Endothelial cell of umbilical vein (primary cell): ENCODE data around the gene TCERG1L. TPM values are rescaled to one million over a fixed set of nuclear protein-coding genes. Genes with fewer than 3 reads are reported as not detected.

ENCODE experiments used
- BruUV-seq: library from RNA; stranded (reverse); fragments of 400-500 nt; replicated peaks from 2 replicates; lab custom pipeline; 2021; lab: Mats Ljungman, UMichigan
- CTCF ChIA-PET: fragments of 300-600, 350-600 bp; sonication (Branson Sonifier 250); formaldehyde crosslinking; loops from one replicate; lab custom pipeline; 2021; ENCODE audit warnings: antibody characterized with exemption, inconsistent platforms; lab: Charles Lee
- POLR2A ChIA-PET: fragments of 300-600, 350-600 bp; sonication (Branson Sonifier 250); formaldehyde crosslinking; loops from one replicate; lab custom pipeline; 2021; ENCODE audit warnings: antibody characterized with exemption, inconsistent platforms; lab: Charles Lee
- DNase-seq: peaks from one replicate; pipeline ENCODE4 v3.0.0-alpha.2; 2011; ENCODE audit warnings: low read depth, low spot score
- FAIRE-seq: peaks from 2 replicates; lab custom pipeline; 2011; peaks lifted over from hg19 to GRCh38; lab: Jason Lieb, UNC
- H2AFZ ChIP-seq: 2 replicates; pipeline ENCODE4 v1.6.0; 2012; ENCODE audit warnings: low read depth, low read length, control low read depth, inconsistent platforms
- H3K27ac ChIP-seq: 2 replicates; pipeline ENCODE4 v1.5.1; 2011; ENCODE audit warnings: low read depth, mild to moderate bottlenecking, control low read depth, low read length, moderate library complexity; ENCODE audit not compliant: insufficient read depth
- H3K27me3 ChIP-seq, 2 experiments: 2 replicates each; pipeline versions ENCODE4 v1.6.0 to v1.6.1; 2011; ENCODE audit warnings: low read length in 2 of 2, mixed read lengths in 1 of 2; ENCODE audit not compliant: control insufficient read depth in 2 of 2, insufficient read depth in 2 of 2
- H3K36me3 ChIP-seq, 2 experiments: 2 replicates in 1 of 2; 3 replicates in 1 of 2; pipeline ENCODE4 v1.5.1; 2011; ENCODE audit warnings: low read length in 2 of 2, mild to moderate bottlenecking in 1 of 2, moderate library complexity in 1 of 2; ENCODE audit not compliant: control insufficient read depth in 2 of 2, insufficient read depth in 2 of 2; ENCODE audit errors: extremely low read depth in 1 of 2
- H3K4me1 ChIP-seq: 3 replicates; pipeline ENCODE4 v1.5.1; 2011; ENCODE audit warnings: mild to moderate bottlenecking, low read length; ENCODE audit not compliant: control insufficient read depth, insufficient read depth; ENCODE audit errors: extremely low read depth
- H3K4me2 ChIP-seq: 2 replicates; pipeline ENCODE4 v1.6.1; 2011; ENCODE audit warnings: low read length, control low read depth, mixed read lengths; ENCODE audit not compliant: insufficient read depth
- H3K4me3 ChIP-seq, 3 experiments: fragments of 200-600 bp in 1 of 3; sonication (generic), shearing (Covaris generic) in 1 of 3; replicated peaks in 1 of 3; 2 replicates each; pipeline ENCODE4 v1.5.1; 2011 to 2016; ENCODE audit warnings: control low read depth in 3 of 3, low read length in 3 of 3, mild to moderate bottlenecking in 2 of 3, inconsistent platforms in 1 of 3, low read depth in 1 of 3, moderate library complexity in 1 of 3; ENCODE audit not compliant: insufficient read depth in 1 of 3
- H3K79me2 ChIP-seq: 2 replicates; pipeline ENCODE4 v1.6.0; 2012; ENCODE audit warnings: low read length, inconsistent platforms; ENCODE audit not compliant: control insufficient read depth, insufficient read depth
- H3K9ac ChIP-seq: replicated peaks from 2 replicates; pipeline ENCODE3; 2011; ENCODE audit warnings: low read length, control low read depth; ENCODE audit not compliant: insufficient read depth; ENCODE audit errors: extremely low read depth
- H3K9me1 ChIP-seq: replicated peaks from 3 replicates; pipeline ENCODE4 v1.6.0; 2011; ENCODE audit warnings: mild to moderate bottlenecking, low read length; ENCODE audit not compliant: control insufficient read depth, insufficient read depth; ENCODE audit errors: extremely low read depth
- H3K9me3 ChIP-seq: replicated peaks from 2 replicates; pipeline ENCODE4 v1.5.1; 2012; ENCODE audit warnings: low read length, inconsistent platforms; ENCODE audit not compliant: control insufficient read depth, insufficient read depth
- H4K20me1 ChIP-seq: replicated peaks from 2 replicates; pipeline ENCODE3; 2011; ENCODE audit warnings: mild to moderate bottlenecking, low read length; ENCODE audit not compliant: control insufficient read depth, insufficient read depth; ENCODE audit errors: extremely low read depth
- EZH2 ChIP-seq: IDR thresholded peaks from 2 replicates; pipeline ENCODE4 v1.6.1; 2012; ENCODE audit warnings: borderline replicate concordance, low read depth, mild to moderate bottlenecking, moderate library complexity, low read length, inconsistent platforms; ENCODE audit not compliant: severe bottlenecking
- FOS ChIP-seq: IDR thresholded peaks from 2 replicates; pipeline ENCODE4 v1.6.1; 2011; ENCODE audit warnings: mild to moderate bottlenecking, low read length, moderate library complexity, borderline replicate concordance; ENCODE audit not compliant: insufficient read depth
- GATA2 ChIP-seq: IDR thresholded peaks from 2 replicates; pipeline ENCODE4 v1.7.0; 2011; ENCODE audit warnings: low read depth, mild to moderate bottlenecking, moderate library complexity, mixed read lengths, low read length; ENCODE audit not compliant: insufficient read length, insufficient read depth
- JUN ChIP-seq: IDR thresholded peaks from 2 replicates; pipeline ENCODE4 v1.6.1; 2011; ENCODE audit warnings: borderline replicate concordance, low read depth; ENCODE audit not compliant: insufficient read length, insufficient read depth
- MYC ChIP-seq: IDR thresholded peaks from one replicate; pipeline ENCODE4 v1.6.1; 2011; ENCODE audit warnings: mild to moderate bottlenecking, low read depth, low read length
- POLR2A ChIP-seq: IDR thresholded peaks from 2 replicates; pipeline ENCODE4 v1.6.1; 2012; ENCODE audit warnings: low read depth, mild to moderate bottlenecking, control low read depth, low read length
- POLR2AphosphoS5 ChIP-seq: IDR thresholded peaks from 2 replicates; pipeline ENCODE4 v1.6.1; 2012; ENCODE audit warnings: low read depth, mild to moderate bottlenecking, control low read depth, low read length, moderate library complexity; ENCODE audit not compliant: insufficient read depth
- dilution Hi-C: fragments of 300-500 bp; cut with MboI; formaldehyde crosslinking; loops from one replicate; pipeline ENCODE4 v1.15.0; 2019; ENCODE audit warnings: low sequenced_read_pairs; ENCODE audit not compliant: extremely low pct_ligation_motif_present
- intact Hi-C: fragments of 100-400 bp; cut with micrococcal nuclease; formaldehyde crosslinking; loops from one replicate; pipeline ENCODE4 v1.10.0; 2022
- polyA plus RNA-seq, 4 experiments: library from polyadenylated mRNA; depleted of rRNA in 3 of 4; stranded (reverse) in 3 of 4; unstranded in 1 of 4; fragments of >200 nt; gene quantifications; 2 replicates each; pipeline versions ENCODE4 v1.2.1 to v1.2.3, GENCODE V29; 2011 to 2012; ENCODE audit warnings: missing spikeins in 1 of 4
- total RNA-seq: library from RNA; stranded (reverse); gene quantifications from 2 replicates; pipeline ENCODE4 v1.2.3, GENCODE V29; 2021
- TF ChIP-seq, protein P1 (sequence below): IDR thresholded peaks from 2 replicates; pipeline ENCODE4 v1.6.1; 2011; ENCODE audit not compliant: insufficient read depth, insufficient read length
- TF ChIP-seq, protein P2 (sequence below), 2 donors: IDR thresholded peaks; 1 replicate in 1 of 2; 2 replicates in 1 of 2; pipeline ENCODE4 v1.5.1; 2011; ENCODE audit warnings: low read length in 2 of 2, mild to moderate bottlenecking in 2 of 2, moderate library complexity in 2 of 2, control low read depth in 1 of 2, inconsistent platforms in 1 of 2, low read depth in 1 of 2; ENCODE audit not compliant: insufficient read depth in 1 of 2; ENCODE audit errors: extremely low read depth in 1 of 2

The TCERG1L gene
- total and polyA plus RNA-seq, 2 donors (not counting 3 experiments of a cell fraction or from before 2014, with no cell fraction given) = not detected

- no peaks in the 10 kb centered on the region for H3K79me2 ChIP-seq
- no peak for TF ChIP-seq FOS
- TF ChIP-seq POLR2AphosphoS5 = no peak
- TF ChIP-seq, protein P1, sequence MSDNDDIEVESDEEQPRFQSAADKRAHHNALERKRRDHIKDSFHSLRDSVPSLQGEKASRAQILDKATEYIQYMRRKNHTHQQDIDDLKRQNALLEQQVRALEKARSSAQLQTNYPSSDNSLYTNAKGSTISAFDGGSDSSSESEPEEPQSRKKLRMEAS = no peak
- TF ChIP-seq POLR2A = no peak
- no peak for TF ChIP-seq EZH2
- no peak for TF ChIP-seq GATA2
- TF ChIP-seq, protein P2, sequence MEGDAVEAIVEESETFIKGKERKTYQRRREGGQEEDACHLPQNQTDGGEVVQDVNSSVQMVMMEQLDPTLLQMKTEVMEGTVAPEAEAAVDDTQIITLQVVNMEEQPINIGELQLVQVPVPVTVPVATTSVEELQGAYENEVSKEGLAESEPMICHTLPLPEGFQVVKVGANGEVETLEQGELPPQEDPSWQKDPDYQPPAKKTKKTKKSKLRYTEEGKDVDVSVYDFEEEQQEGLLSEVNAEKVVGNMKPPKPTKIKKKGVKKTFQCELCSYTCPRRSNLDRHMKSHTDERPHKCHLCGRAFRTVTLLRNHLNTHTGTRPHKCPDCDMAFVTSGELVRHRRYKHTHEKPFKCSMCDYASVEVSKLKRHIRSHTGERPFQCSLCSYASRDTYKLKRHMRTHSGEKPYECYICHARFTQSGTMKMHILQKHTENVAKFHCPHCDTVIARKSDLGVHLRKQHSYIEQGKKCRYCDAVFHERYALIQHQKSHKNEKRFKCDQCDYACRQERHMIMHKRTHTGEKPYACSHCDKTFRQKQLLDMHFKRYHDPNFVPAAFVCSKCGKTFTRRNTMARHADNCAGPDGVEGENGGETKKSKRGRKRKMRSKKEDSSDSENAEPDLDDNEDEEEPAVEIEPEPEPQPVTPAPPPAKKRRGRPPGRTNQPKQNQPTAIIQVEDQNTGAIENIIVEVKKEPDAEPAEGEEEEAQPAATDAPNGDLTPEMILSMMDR (IDR thresholded peaks at IDR 0.05; ENCODE audit: extremely low read depth in 1 of 2, insufficient read depth in 1 of 2, low read depth in 1 of 2, low read length in 2 of 2) = no peak
- TF ChIP-seq JUN = no peak
- no peak for TF ChIP-seq MYC
- H3K9me3 ChIP-seq = peaks cover 4% of the 10 kb centered on the region
- no peaks in the 10 kb centered on the region for H3K27me3 ChIP-seq
- H3K4me3 ChIP-seq = no peak overlapping the region
- no peak overlapping the region for H3K27ac ChIP-seq
- no peaks in the 10 kb centered on the region for H3K4me1 ChIP-seq
- H3K9ac ChIP-seq = no peak overlapping the region
- no TSS peak for BruUV-seq
- CTCF ChIA-PET = no interaction called here
- no peaks in the 10 kb centered on the region for H4K20me1 ChIP-seq
- DNase-seq (no peak), FAIRE-seq (no peak)
- H3K4me2 ChIP-seq = no peak overlapping the region
- H3K36me3 ChIP-seq = no peaks in the 10 kb centered on the region
- dilution Hi-C loops (no loop called here), intact Hi-C loops (no loop called here)
- no peak overlapping the region for H2AFZ ChIP-seq
- POLR2A ChIA-PET = no interaction called here
- H3K9me1 ChIP-seq = no peaks in the 10 kb centered on the region
Observed at GRCh38 chr10:131238669-131239280, 72.7 kb downstream of the TCERG1L start.
